Right lobe of liver (tissue), 4 donors: ENCODE data around the gene DUOXA2.
A peak's percentile ranks its signal among the peaks of the same experiment; 100 is the strongest.

Experiments used
- CTCF ChIP-seq, 4 donors: fragments of 200-600 bp in 3 of 4; fragments of 450-650 bp in 1 of 4; IDR thresholded peaks; one replicate each; pipeline versions ENCODE4 v1.5.1 to v1.8.0; 2016 to 2022; ENCODE audit warnings: antibody characterized with exemption in 4 of 4, mild to moderate bottlenecking in 2 of 4
- POLR2A ChIP-seq: fragments of 450-650 bp; IDR thresholded peaks from one replicate; pipeline ENCODE4 v1.6.1; 2017; ENCODE audit warnings: antibody characterized with exemption, mild to moderate bottlenecking
- donor health status: DM: no; HTN: no; CAD: no.
- donor health status: DM: no; HTN: no; CAD: no.
- donor health status: DM: no; HTN: yes; CAD: no.

- TF ChIP-seq CTCF (IDR thresholded peaks at IDR 0.05) (peak; percentile 94 to 100 (median 99)), POLR2A (no peak)
Measured at GRCh38 chr15:45118131-45118588, 4.0 kb downstream of the DUOXA2 start.
